ENCODE results near the gene RBBP4.
"Not testable (repeated sequence)": the region's sequence is repeated elsewhere in the genome, so short reads cannot be mapped to it uniquely, and the experiment has no call there.

The RBBP4 gene

GRCh38 chr1:32650752-32651460 lies at the start of gene RBBP4:
TSS of gene RBBP4 (plus strand) at chr1:32651208. CDS start at chr1:32651307, 99 bp downstream.
- peak; percentile 97 to 99 for DNase-seq

- no peak for DNase-seq
Observed at GRCh38 chr1:32605711-32606424, 45.1 kb upstream of the RBBP4 start.

GRCh38 chr1:32606565-32607371 lies 44.2 kb upstream of the RBBP4 start:
- DNase-seq = no peak

GRCh38 chr1:32609180-32609579 lies 41.8 kb upstream of the RBBP4 start:
- DNase-seq = no peak

DNA sequence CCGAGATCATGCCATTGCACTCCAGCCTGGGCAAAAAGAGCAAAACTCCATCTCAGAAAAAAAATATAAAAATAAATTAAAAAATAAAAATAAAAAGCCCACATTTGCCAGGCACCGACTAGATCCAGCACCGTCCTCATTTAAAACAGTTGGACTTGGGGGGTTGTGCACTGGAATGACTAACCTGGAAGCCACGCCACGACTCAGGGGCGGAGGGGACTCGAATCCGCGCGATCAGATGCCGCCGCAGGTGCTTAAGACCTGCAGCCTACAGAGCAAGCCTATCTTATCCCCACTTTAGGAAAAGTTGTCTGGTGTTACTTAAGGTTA lies 39.2 kb upstream of the RBBP4 start:
- DNase-seq = no peak

- peak in 1 of 2 experiments; percentile 55 for DNase-seq
Observed at GRCh38 chr1:32612189-32612881, 38.7 kb upstream of the RBBP4 start.

DNA sequence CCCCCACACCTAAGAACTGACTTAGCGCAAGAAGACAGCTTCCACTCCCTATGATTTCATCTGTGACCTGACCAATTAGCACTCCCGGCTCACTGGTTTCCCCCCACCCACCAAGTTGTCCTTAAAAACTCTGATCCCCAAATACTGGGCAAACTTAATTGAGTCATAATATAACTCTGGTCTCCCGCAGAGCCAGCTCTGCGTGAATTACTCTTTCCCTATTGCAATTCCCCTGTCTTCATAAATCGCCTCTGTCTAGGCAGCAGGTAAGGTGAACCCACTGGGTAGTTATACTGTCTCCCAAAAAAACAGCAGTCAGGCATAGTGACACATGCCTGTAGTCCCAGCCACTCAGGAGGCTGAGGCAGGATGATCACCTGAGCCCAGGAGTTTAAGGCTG lies 37.5 kb upstream of the RBBP4 start:
- no peak for DNase-seq

- no peak for DNase-seq
Observed at GRCh38 chr1:32618673-32619221, 32.3 kb upstream of the RBBP4 start.

GRCh38 chr1:32619701-32620485 lies 31.1 kb upstream of the RBBP4 start:
- no peak for DNase-seq

DNA sequence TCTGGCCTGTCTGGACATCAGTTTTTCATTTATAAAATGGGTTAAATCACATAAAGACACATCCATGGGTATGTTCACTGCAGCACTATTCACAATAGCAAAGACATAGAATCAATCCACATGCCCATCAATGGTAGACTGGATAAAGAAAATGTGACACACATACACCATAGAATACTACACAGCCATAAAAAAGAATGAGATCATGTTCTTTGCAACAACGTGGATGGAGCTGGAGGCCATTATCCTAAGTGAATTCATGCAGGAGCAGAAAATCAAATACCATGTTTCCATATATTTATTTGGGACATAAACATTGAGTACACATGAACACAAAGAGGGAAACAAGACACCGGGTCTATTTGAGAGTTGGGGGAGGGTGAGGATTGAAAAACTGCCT lies 28.8 kb upstream of the RBBP4 start:
- no peak for DNase-seq

DNA sequence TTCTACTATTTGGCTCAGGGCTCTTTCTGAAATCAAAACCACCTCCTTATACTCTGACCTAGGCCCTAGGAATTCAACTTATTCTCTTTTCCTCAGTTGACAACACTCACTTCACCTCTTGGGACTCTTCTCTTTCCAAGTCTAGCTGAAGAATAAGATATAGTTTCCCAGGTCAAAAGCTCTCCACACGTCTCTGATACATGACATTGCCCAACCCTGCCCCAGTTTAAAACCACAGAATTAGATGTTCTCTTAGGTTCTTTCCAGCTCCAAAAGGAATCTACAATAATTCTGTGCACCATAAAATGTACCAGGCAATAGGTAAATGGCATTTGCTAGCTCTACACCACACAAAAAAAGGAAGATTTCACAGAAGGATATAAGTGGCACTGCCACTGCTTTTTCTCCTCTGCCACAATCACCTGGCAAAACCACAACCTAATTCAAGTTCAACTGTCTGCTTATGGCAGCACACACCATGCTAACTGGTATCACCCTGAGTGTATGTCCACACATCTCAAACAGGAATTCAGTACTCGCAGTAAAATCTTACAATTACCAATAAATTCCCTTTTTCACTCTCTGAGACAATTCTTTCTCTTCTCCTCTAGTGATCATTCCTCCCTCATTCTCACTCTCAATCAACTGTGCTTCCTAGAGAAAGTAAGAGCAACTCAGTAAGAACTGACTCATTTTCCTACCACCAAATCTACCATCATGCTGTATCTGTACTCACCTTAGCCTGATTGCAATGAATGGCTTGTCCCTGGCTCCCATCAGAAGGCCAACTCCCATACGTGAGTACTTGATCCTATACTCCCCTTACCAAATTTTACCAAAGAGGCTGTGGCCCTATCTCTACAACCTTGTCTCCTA lies 28.0 kb upstream of the RBBP4 start:
- no peak for DNase-seq

- no peak for DNase-seq
Observed at GRCh38 chr1:32623775-32624174, 27.2 kb upstream of the RBBP4 start.

GRCh38 chr1:32626176-32626575 lies 24.8 kb upstream of the RBBP4 start:
- no peak for DNase-seq

- DNase-seq = no peak
Observed at GRCh38 chr1:32627596-32628162, 23.3 kb upstream of the RBBP4 start.

- not testable (repeated sequence) for DNase-seq
Observed at GRCh38 chr1:32630173-32630572, 20.8 kb upstream of the RBBP4 start.

DNA sequence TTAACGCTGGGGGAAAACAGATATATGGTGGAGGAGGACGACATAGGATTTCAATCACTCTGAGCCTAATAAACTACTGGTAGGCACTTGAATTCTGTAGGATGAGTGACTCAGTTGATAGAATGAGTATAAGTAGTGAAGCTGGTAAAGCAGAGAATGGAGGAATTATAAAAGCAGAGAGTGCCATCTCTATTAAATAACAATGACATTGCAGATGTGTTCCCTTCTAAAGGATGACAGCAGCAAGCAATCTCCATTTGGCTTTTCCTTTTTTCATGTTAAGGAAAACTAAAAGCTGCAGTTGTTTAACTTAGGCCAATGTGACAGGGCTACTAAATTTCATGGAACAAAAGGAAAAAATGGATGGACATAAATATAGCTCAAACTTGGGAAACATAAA lies 18.2 kb upstream of the RBBP4 start:
- DNase-seq = no peak

- DNase-seq = no peak
Observed at GRCh38 chr1:32635508-32636277, 15.3 kb upstream of the RBBP4 start.

DNA sequence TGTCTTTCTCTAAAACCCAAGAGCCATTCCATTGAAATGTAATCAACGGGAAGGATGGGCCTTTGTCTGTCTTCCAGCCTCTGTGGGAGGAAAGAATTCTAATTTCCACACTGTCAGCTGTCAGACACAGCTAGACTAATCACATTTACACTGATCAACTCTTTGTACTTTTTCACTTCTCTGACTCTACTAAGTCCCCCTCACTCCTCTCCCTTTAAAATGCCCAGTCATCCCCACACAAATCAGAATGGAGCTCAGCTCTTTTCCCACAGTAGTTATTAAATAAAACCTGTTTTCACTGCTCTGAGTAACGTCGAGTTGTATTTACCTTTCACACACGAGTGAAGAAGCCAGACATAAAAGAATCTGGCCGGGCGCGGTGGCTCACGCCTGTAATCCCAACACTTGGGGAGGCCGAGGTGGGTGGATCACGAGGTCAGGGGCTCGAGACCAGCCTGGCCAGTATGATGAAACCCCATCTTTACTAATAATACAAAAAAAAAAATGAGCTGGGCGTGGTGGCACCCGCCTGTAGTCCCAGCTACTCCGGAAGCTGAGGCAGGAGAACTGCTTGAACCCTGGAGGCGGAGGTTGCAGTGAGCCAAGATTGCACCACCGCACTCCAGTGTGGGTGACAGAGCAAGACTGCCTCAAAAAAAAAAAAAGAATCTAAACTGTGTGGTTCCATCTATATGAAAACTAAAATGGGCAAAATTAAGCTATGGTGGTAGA lies 13.9 kb upstream of the RBBP4 start:
- no peak for DNase-seq

- no peak for DNase-seq
Observed at GRCh38 chr1:32639489-32640075, 11.4 kb upstream of the RBBP4 start.

Data from NCI-H446 (cell line).